Left lung (tissue), 10 donors: ENCODE results near the gene ELMO2. TPM values are rescaled to one million over a fixed set of nuclear protein-coding genes. Genes with fewer than 3 reads are reported as not detected.
"Not testable (repeated sequence)": the region's sequence is repeated elsewhere in the genome, so short reads cannot be mapped to it uniquely, and the experiment has no call there.

ENCODE experiments used
- ATAC-seq: fragments of 200-7000 bp; cut with Tn5 transposase; one replicate; pipeline ENCODE4 v1.9.1; 2020; ENCODE audit warnings: moderate library complexity
- DNase-seq, 4 donors: peaks; one replicate each; pipeline ENCODE4 v3.0.0-alpha.2; 2013 to 2020
- H3K27ac ChIP-seq, 2 donors: fragments of 200-600 bp; sonication (generic) in 1 of 2; one replicate each; pipeline versions ENCODE4 v1.5.0 to v1.8.0; 2020 to 2021
- H3K27me3 ChIP-seq, 2 donors: fragments of 200-600 bp; sonication (generic) in 1 of 2; one replicate each; pipeline versions ENCODE4 v1.5.0 to v1.8.0; 2020 to 2021
- H3K36me3 ChIP-seq, 2 donors: fragments of 200-600 bp; sonication (generic) in 1 of 2; one replicate each; pipeline versions ENCODE4 v1.5.0 to v1.8.0; 2020 to 2021
- H3K4me1 ChIP-seq, 2 donors: fragments of 200-600 bp; one replicate each; pipeline ENCODE4 v1.8.0; 2021
- H3K4me3 ChIP-seq, 2 donors: fragments of 200-600 bp; sonication (generic) in 1 of 2; one replicate each; pipeline versions ENCODE4 v1.5.0 to v1.8.0; 2020 to 2021; ENCODE audit warnings: mild to moderate bottlenecking in 1 of 2
- H3K9me3 ChIP-seq, 2 donors: fragments of 200-600 bp; sonication (generic) in 1 of 2; one replicate each; pipeline versions ENCODE4 v1.5.0 to v1.8.0; 2020 to 2021
- intact Hi-C, 2 donors: fragments of 100-400 bp; cut with DNase I; formaldehyde crosslinking; loops; one replicate each; pipeline versions ENCODE4 v1.11.2 to v1.14.2; 2022
- polyA plus RNA-seq, 6 donors: library from polyadenylated mRNA; unstranded; fragments of 120-200 nt; gene quantifications; one replicate each; pipeline ENCODE4 v1.2.1, GENCODE V29; 2013; ENCODE audit not compliant: insufficient read length in 6 of 6
- total RNA-seq, 2 donors: library from RNA; stranded (reverse); fragmentation: NEBNext Ultra II Directional; extraction: Animal tissue kit (Norgen Biotek cat#: 25700); gene quantifications; one replicate each; pipeline ENCODE4 v1.2.1, GENCODE V29; 2021
- TF ChIP-seq, protein P1 (sequence below), 2 donors: fragments of 200-600 bp; sonication (generic) in 1 of 2; IDR thresholded peaks; one replicate each; pipeline versions ENCODE4 v1.5.0 to v1.8.0; 2021; ENCODE audit warnings: antibody characterized with exemption in 2 of 2
- donor health status: DM: no; HTN: yes; CAD: no.
- donor health status: DM: no; HTN: no; CAD: no.

ELMO2 gene
- total and polyA plus RNA-seq, 8 donors: 56.2 to 79.1 (median 60.5) TPM

- Histone ChIP-seq H3K36me3 (peaks cover 0 to 54% of the 10 kb centered on the region in 2 donors), H3K9me3 (no peaks in the 10 kb centered on the region), H3K4me1 (peaks cover 18 to 62% of the 10 kb centered on the region in 2 donors), H3K27me3 (no peaks in the 10 kb centered on the region), H3K4me3 (no peak overlapping the region), H3K27ac (peak overlapping the region in 1 of 2 donors; percentile 34)
- intact Hi-C loops: no loop called here
- DNase-seq (no peak), ATAC-seq (no peak)
- TF ChIP-seq, protein P1, sequence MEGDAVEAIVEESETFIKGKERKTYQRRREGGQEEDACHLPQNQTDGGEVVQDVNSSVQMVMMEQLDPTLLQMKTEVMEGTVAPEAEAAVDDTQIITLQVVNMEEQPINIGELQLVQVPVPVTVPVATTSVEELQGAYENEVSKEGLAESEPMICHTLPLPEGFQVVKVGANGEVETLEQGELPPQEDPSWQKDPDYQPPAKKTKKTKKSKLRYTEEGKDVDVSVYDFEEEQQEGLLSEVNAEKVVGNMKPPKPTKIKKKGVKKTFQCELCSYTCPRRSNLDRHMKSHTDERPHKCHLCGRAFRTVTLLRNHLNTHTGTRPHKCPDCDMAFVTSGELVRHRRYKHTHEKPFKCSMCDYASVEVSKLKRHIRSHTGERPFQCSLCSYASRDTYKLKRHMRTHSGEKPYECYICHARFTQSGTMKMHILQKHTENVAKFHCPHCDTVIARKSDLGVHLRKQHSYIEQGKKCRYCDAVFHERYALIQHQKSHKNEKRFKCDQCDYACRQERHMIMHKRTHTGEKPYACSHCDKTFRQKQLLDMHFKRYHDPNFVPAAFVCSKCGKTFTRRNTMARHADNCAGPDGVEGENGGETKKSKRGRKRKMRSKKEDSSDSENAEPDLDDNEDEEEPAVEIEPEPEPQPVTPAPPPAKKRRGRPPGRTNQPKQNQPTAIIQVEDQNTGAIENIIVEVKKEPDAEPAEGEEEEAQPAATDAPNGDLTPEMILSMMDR (IDR thresholded peaks at IDR 0.05): no peak
Observed at GRCh38 chr20:46394872-46395760, 11.3 kb downstream of the ELMO2 start.

GRCh38 chr20:46393967-46394366 is 12.4 kb downstream of the ELMO2 start:
- ATAC-seq: no peak
- Histone ChIP-seq H3K36me3 (peaks cover 0 to 65% of the 10 kb centered on the region in 2 donors), H3K27me3 (no peaks in the 10 kb centered on the region), H3K9me3 (no peaks in the 10 kb centered on the region), H3K4me3 (no peak overlapping the region), H3K4me1 (peaks cover 7 to 51% of the 10 kb centered on the region in 2 donors), H3K27ac (no peak overlapping the region)
- TF ChIP-seq, protein P1 (IDR thresholded peaks at IDR 0.05): no peak
- DNase-seq: no peak
- intact Hi-C loops: no loop called here

DNA sequence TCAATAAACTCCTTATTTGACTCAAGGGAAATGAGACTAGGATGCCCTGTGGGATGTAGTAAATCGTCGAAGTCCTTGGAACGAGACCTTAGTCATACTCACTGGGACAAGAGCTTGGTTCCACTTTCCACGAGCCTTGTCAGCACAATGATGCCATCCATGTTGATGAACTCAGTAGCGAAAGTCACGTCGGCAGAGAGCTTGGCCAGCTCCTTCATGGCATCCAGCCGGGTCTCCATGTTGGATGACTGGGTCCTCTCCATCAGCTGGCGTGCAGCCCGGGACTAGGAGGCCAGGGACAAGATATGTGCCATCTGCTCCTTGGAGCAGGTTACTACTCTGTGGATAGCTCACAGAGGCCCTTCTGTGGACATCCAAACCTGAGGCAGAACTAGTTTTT is 17.5 kb downstream of the ELMO2 start:
- DNase-seq (no peak), ATAC-seq (no peak)
- Histone ChIP-seq H3K9me3 (no peaks in the 10 kb centered on the region), H3K27ac (no peak overlapping the region), H3K4me3 (no peak overlapping the region), H3K4me1 (peaks cover 0 to under 1% of the 10 kb centered on the region in 2 donors), H3K27me3 (no peaks in the 10 kb centered on the region), H3K36me3 (peaks cover 0 to 100% of the 10 kb centered on the region in 2 donors)
- intact Hi-C loops: no loop called here
- TF ChIP-seq, protein P1 (IDR thresholded peaks at IDR 0.05): no peak

- H3K4me1 ChIP-seq: no peaks in the 10 kb centered on the region
- H3K27me3 ChIP-seq: no peaks in the 10 kb centered on the region
- no peak overlapping the region for H3K27ac ChIP-seq
- ATAC-seq: no peak
- TF ChIP-seq, protein P1 (IDR thresholded peaks at IDR 0.05): no peak
- peaks cover 0 to 100% of the 10 kb centered on the region in 2 donors for H3K36me3 ChIP-seq
- intact Hi-C loops: no loop called here
- H3K4me3 ChIP-seq: no peak overlapping the region
- no peak for DNase-seq
- H3K9me3 ChIP-seq: no peaks in the 10 kb centered on the region
Observed at GRCh38 chr20:46388201-46388836, 18.1 kb downstream of the ELMO2 start.

DNA sequence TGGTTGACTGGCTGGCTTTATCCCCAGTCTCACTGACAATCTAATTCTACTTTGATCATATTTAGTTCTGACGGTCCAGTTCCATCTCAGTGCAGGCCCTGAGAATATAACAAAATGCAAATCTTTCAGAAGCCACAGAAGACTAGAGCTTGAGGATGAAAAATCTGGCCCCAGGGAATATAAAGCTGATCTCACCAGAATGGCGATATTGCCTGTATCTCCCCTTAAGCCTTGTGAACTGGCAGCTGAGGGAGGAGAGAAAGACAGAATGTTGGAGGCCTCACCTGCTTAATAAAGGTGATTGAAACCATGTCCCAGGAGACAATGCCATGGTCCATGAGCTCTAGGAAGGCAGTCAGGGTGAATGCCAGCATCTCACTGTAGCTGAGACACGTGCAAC is 19.4 kb downstream of the ELMO2 start:
- H3K27me3 ChIP-seq, H3K4me3 ChIP-seq, intact Hi-C loops, H3K4me1 ChIP-seq, ATAC-seq, H3K9me3 ChIP-seq, H3K27ac ChIP-seq, DNase-seq: not testable (repeated sequence)
- peaks cover 0 to 100% of the 10 kb centered on the region in 2 donors for H3K36me3 ChIP-seq
